Stimulated activated CD4-positive, alpha-beta T cell treated with anti-CD3 and anti-CD28 coated beads, Interleukin-12 subunit alpha, Interleukin-12 subunit beta, amount 100 ng/mL, for 48 hours (primary cell): ENCODE measurements around the gene ZDHHC22.
A peak's percentile ranks its signal among the peaks of the same experiment; 100 is the strongest.

Source experiments
- DNase-seq, 3 donors: peaks; one replicate each; pipeline ENCODE4 v3.0.0-alpha.2; 2020; ENCODE audit warnings: low read depth in 2 of 3, low spot score in 1 of 3

The ZDHHC22 gene

GRCh38 chr14:77157740-77158139 is 16.1 kb upstream of the ZDHHC22 start:
- DNase-seq = no peak

- DNase-seq = no peak
Measured at GRCh38 chr14:77155083-77155482, 13.5 kb upstream of the ZDHHC22 start.

GRCh38 chr14:77154421-77154820 is 12.8 kb upstream of the ZDHHC22 start:
- DNase-seq = no peak

GRCh38 chr14:77153802-77154201 is 12.2 kb upstream of the ZDHHC22 start:
- DNase-seq = no peak

- DNase-seq = no peak
Measured at GRCh38 chr14:77151918-77152588, 10.5 kb upstream of the ZDHHC22 start.

GRCh38 chr14:77151245-77151644 is 9.7 kb upstream of the ZDHHC22 start:
- DNase-seq = no peak

GRCh38 chr14:77148510-77149231 is 7.1 kb upstream of the ZDHHC22 start:
- DNase-seq = no peak

- DNase-seq = no peak
Measured at GRCh38 chr14:77145975-77146740, 4.6 kb upstream of the ZDHHC22 start.

GRCh38 chr14:77144412-77145115 is 3.0 kb upstream of the ZDHHC22 start:
- no peak for DNase-seq

- no peak for DNase-seq
Measured at GRCh38 chr14:77143071-77143470, 1.5 kb upstream of the ZDHHC22 start.

- DNase-seq = no peak
Measured at GRCh38 chr14:77142005-77142800, 612 bp upstream of the ZDHHC22 start.

- no peak for DNase-seq
Measured at GRCh38 chr14:77140359-77141213, 1.0 kb downstream of the ZDHHC22 start.

- DNase-seq = peak; percentile 21 to 47 (median 34)
Measured at GRCh38 chr14:77139540-77140358, 1.8 kb downstream of the ZDHHC22 start.

- DNase-seq = no peak
Measured at GRCh38 chr14:77139022-77139421, 2.6 kb downstream of the ZDHHC22 start.

- DNase-seq = peak; percentile 42 to 61 (median 50)
Measured at GRCh38 chr14:77133720-77134338, 7.8 kb downstream of the ZDHHC22 start.

GRCh38 chr14:77131871-77132486 is 9.6 kb downstream of the ZDHHC22 start:
- no peak for DNase-seq

- DNase-seq = no peak
Measured at GRCh38 chr14:77131206-77131605, 10.4 kb downstream of the ZDHHC22 start.

- no peak for DNase-seq
Measured at GRCh38 chr14:77130386-77130785, 11.2 kb downstream of the ZDHHC22 start.
